CD4-positive, CD25-positive, alpha-beta regulatory T cell (primary cell): Measurements from ENCODE around the gene JARID2. TPM values are rescaled to one million over a fixed set of nuclear protein-coding genes. Genes with fewer than 3 reads are reported as not detected.

Source experiments
- ATAC-seq, 2 donors: fragments of 150-1000 bp; cut with Tn5 transposase; one replicate each; pipeline ENCODE4 v1.10.0; 2021; ENCODE audit warnings: low read depth in 2 of 2, moderate number of reproducible peaks in 2 of 2, moderate library complexity in 1 of 2
- DNase-seq, 3 donors: peaks; one replicate each; pipeline versions ENCODE4 v3.0.0 to v3.0.0-alpha.2; 2012 to 2022; ENCODE audit warnings: mixed read lengths in 1 of 3
- H3K27ac ChIP-seq: one replicate; pipeline ENCODE4 v1.7.0; 2013; ENCODE audit warnings: mild to moderate bottlenecking, low read length; ENCODE audit not compliant: insufficient read depth, poor library complexity, severe bottlenecking
- H3K27me3 ChIP-seq: one replicate; pipeline ENCODE4 v1.7.0; 2013; ENCODE audit warnings: low read length; ENCODE audit not compliant: control insufficient read depth, insufficient read depth
- H3K36me3 ChIP-seq: one replicate; pipeline ENCODE4 v1.7.0; 2013; ENCODE audit warnings: mild to moderate bottlenecking, low read length, moderate library complexity; ENCODE audit not compliant: control insufficient read depth, insufficient read depth
- H3K4me1 ChIP-seq: 2 replicates; pipeline ENCODE4 v1.7.0; 2013; ENCODE audit warnings: mild to moderate bottlenecking, low read length; ENCODE audit not compliant: insufficient read depth, control insufficient read depth, poor library complexity, severe bottlenecking
- H3K4me3 ChIP-seq: one replicate; pipeline ENCODE4 v1.7.0; 2013; ENCODE audit warnings: low read depth, mild to moderate bottlenecking, low read length, moderate library complexity
- H3K9me3 ChIP-seq, 2 experiments: 1 replicate in 1 of 2; 2 replicates in 1 of 2; pipeline ENCODE4 v1.7.0; 2013; ENCODE audit warnings: low read length in 2 of 2, mild to moderate bottlenecking in 1 of 2, moderate library complexity in 1 of 2; ENCODE audit not compliant: control insufficient read depth in 2 of 2
- H3K27ac Mint-ChIP-seq, 3 donors: one replicate each; pipeline ENCODE4 v1.8.0; 2020 to 2022; ENCODE audit warnings: mild to moderate bottlenecking in 3 of 3, mixed read lengths in 3 of 3, moderate library complexity in 2 of 3
- H3K27me3 Mint-ChIP-seq: one replicate; pipeline ENCODE4 v1.8.0; 2022; ENCODE audit warnings: mild to moderate bottlenecking, mixed read lengths
- H3K36me3 Mint-ChIP-seq: one replicate; pipeline ENCODE4 v1.8.0; 2020; ENCODE audit warnings: mixed read lengths
- H3K4me1 Mint-ChIP-seq, 4 donors: one replicate each; pipeline ENCODE4 v1.8.0; 2020 to 2022; ENCODE audit warnings: mixed read lengths in 4 of 4, mild to moderate bottlenecking in 1 of 4
- H3K4me3 Mint-ChIP-seq, 4 donors: one replicate each; pipeline ENCODE4 v1.8.0; 2020 to 2022; ENCODE audit warnings: mild to moderate bottlenecking in 4 of 4, mixed read lengths in 4 of 4, moderate library complexity in 3 of 4
- H3K9me3 Mint-ChIP-seq, 7 donors: one replicate each; pipeline ENCODE4 v1.8.0; 2020 to 2022; ENCODE audit warnings: mixed read lengths in 7 of 7, mild to moderate bottlenecking in 3 of 7, moderate library complexity in 2 of 7
- polyA plus RNA-seq, 4 donors: library from polyadenylated mRNA; unstranded; fragments of 300-500 nt; fragmentation: Illumina TruSeq; gene quantifications; one replicate each; pipeline ENCODE4 v1.2.3, GENCODE V29; 2021
- total RNA-seq: library from RNA; stranded (reverse); gene quantifications from one replicate; pipeline ENCODE4 v1.2.3, GENCODE V29; 2022

Gene JARID2
- total and polyA plus RNA-seq, 5 donors from 2014 or later: 4.1 to 26.1 (median 5.6) TPM

DNA sequence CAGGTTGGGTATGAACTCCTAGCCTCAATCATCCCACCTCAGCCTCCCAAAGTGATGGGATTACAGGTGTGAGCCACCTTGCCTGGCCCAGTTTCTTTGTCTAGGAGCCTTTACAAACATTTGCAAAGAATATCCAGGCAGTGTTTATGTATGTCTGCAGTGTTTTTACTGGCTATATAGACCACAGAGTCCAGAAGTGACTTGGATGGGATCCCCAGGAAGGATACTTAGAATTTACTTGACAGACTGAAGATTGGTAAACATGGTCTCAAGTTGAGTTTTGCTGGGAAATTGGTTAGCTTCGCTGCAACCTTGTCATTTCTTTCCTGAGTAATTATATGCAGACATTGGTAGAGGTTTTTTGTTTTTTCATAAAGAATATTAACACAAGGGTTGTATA, 23.8 kb downstream of the JARID2 start:
- no peaks in the 10 kb centered on the region for H3K36me3 Mint-ChIP-seq
- peaks cover 45 to 90% (median 53%) of the 10 kb centered on the region in 4 donors for H3K4me1 Mint-ChIP-seq
- Histone ChIP-seq H3K4me3 (no peak overlapping the region), H3K27me3 (no peaks in the 10 kb centered on the region), H3K4me1 (peaks cover 16% of the 10 kb centered on the region), H3K9me3 (no peaks in the 10 kb centered on the region), H3K36me3 (no peaks in the 10 kb centered on the region), H3K27ac (no peak overlapping the region)
- ATAC-seq (no peak), DNase-seq (no peak)
- peak overlapping the region in 2 of 3 donors; percentile 43 to 45 for H3K27ac Mint-ChIP-seq
- H3K27me3 Mint-ChIP-seq: no peaks in the 10 kb centered on the region
- no peaks in the 10 kb centered on the region for H3K9me3 Mint-ChIP-seq
- peak overlapping the region in 1 of 4 donors; percentile 1 for H3K4me3 Mint-ChIP-seq

DNA sequence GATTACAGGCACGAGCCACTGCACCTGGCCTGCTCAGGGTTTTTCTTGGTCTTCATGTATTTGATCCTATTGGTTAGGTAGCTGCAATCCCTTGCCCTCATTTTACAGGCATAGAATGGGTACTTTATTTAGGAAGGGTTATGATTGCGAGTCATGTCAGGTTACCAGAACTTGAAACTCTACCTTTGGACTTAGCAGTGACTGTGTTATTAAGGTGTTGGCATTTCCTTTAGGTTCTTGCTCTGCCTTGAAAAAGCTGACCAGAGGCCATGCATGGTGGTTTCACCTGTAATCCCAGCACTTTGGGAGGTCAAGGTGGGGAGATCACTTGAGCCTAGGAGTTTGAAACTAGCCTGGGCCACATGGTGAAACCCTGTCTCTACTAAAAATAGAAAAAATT, 24.5 kb downstream of the JARID2 start:
- Mint-ChIP-seq H3K36me3 (no peaks in the 10 kb centered on the region), H3K4me3 (no peak overlapping the region), H3K4me1 (peaks cover 45 to 89% (median 51%) of the 10 kb centered on the region in 4 donors), H3K27me3 (no peaks in the 10 kb centered on the region), H3K9me3 (no peaks in the 10 kb centered on the region), H3K27ac (no peak overlapping the region)
- H3K9me3 ChIP-seq: no peaks in the 10 kb centered on the region
- no peak overlapping the region for H3K4me3 ChIP-seq
- DNase-seq (no peak), ATAC-seq (no peak)
- H3K36me3 ChIP-seq: no peaks in the 10 kb centered on the region
- H3K27me3 ChIP-seq: no peaks in the 10 kb centered on the region
- H3K27ac ChIP-seq: no peak overlapping the region
- peaks cover 8% of the 10 kb centered on the region for H3K4me1 ChIP-seq

DNA sequence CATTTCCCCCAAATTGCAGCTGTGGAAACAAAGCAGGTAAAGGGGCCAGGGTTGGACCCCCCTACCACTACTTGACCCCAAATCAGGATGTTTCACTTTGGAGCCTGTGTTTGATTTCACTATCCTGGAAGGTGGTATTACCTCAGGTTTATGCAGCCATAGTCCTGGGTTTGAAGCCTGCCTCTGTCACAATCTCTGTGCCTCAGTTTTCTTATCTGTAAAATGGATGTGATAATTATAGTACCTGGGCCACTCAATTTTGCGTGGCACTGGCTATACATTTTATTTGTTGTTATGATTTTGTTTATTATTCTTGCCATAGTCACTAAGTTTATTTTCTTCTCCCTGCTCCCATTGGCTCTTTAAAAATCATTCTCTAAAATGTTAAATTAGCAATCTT, 26.7 kb downstream of the JARID2 start:
- H3K9me3 Mint-ChIP-seq: no peaks in the 10 kb centered on the region
- Histone ChIP-seq H3K27me3 (no peaks in the 10 kb centered on the region), H3K4me3 (no peak overlapping the region), H3K4me1 (peaks cover 4% of the 10 kb centered on the region), H3K9me3 (no peaks in the 10 kb centered on the region), H3K27ac (no peak overlapping the region), H3K36me3 (no peaks in the 10 kb centered on the region)
- no peaks in the 10 kb centered on the region for H3K27me3 Mint-ChIP-seq
- DNase-seq (no peak), ATAC-seq (no peak)
- no peak overlapping the region for H3K4me3 Mint-ChIP-seq
- H3K36me3 Mint-ChIP-seq: no peaks in the 10 kb centered on the region
- peaks cover 34 to 89% (median 46%) of the 10 kb centered on the region in 4 donors for H3K4me1 Mint-ChIP-seq
- no peak overlapping the region for H3K27ac Mint-ChIP-seq

DNA sequence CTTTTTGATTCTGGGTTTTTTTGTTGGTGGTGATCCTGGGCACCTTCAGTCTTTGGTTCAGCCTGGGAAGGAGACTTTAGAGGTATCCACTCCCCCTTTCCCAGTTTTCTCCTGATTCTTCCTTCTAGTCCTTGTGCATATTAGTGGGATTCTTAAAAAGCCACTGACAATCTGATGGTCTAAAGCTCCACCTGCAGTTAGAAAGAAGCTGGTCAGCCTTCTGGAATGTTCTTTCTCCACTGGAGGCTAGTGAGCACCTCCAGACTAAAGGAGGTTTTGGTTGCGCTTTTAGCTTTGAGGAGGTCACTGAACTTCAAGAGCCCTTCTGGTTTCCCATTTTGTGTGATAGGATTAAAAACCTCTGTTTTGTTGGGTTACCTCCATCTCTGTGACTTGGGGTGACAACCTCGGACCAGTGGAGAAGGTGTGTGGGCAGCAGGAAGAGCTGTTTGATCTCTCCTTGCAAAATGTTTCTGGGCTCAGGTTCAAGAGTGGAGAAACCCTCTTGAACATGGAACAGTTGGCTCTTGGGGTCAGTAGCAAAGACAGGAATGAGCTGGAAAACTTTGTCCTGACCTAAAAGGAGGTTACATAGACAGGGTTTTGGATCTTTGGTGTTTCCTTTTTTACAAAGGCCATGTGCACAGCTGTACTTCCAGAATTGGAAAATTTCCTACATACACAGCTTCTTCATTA, 29.0 kb downstream of the JARID2 start:
- Histone ChIP-seq H3K27me3 (no peaks in the 10 kb centered on the region), H3K9me3 (no peaks in the 10 kb centered on the region), H3K4me3 (no peak overlapping the region), H3K27ac (no peak overlapping the region), H3K4me1 (peaks cover 4% of the 10 kb centered on the region), H3K36me3 (no peaks in the 10 kb centered on the region)
- H3K27ac Mint-ChIP-seq: peak overlapping the region in 1 of 3 donors; percentile 65
- ATAC-seq (no peak), DNase-seq (no peak)
- H3K9me3 Mint-ChIP-seq: no peaks in the 10 kb centered on the region
- no peak overlapping the region for H3K4me3 Mint-ChIP-seq
- H3K27me3 Mint-ChIP-seq: no peaks in the 10 kb centered on the region
- peaks cover 19 to 91% (median 41%) of the 10 kb centered on the region in 4 donors for H3K4me1 Mint-ChIP-seq
- no peaks in the 10 kb centered on the region for H3K36me3 Mint-ChIP-seq

DNA sequence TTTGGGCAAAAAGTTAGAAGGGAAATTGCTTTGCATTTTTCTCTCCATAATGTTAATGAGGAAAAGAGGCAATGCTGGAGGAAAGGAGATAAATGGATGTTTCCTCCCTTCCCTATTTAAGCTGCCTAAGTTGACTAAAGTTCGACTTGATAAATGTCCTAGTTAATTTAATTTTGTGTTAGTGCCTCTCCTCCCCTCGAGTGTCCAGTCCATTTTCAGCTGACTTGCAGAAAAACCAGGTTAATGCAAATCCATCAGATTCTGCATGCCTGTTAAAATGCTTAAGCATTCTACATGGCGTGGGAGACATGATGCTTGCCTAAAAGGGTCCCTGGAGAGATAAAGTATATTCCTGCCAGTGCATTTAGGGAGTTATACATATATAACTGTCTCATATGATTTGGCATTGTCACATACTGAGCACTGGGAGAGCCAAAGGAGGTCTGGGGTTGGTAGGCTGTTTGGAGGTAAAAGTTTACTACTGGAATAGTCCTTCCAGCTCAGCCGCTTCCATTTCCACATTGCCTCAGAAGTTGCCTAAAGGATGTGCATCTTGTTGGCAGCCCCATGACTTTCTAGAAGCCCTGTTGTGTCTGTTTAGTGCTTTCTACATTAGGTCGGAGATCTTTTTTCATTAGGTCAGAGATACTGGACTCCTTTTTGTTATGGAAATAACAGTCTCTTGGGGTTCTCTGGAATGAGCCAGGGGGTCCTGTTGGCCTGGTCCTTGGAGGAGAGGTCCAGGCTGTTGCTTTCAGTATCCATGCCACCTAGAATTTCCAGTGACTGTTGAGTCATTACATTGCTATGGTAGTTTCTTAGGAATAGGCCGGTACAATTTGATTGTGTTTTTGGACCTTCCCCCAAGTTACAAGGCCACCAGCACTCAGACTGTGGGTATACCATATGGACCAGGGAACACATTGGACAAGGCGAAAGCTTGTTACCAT, 30.4 kb downstream of the JARID2 start:
- H3K27ac Mint-ChIP-seq: no peak overlapping the region
- H3K27me3 Mint-ChIP-seq: no peaks in the 10 kb centered on the region
- H3K4me3 Mint-ChIP-seq: no peak overlapping the region
- no peaks in the 10 kb centered on the region for H3K27me3 ChIP-seq
- H3K4me1 Mint-ChIP-seq: peaks cover 13 to 93% (median 42%) of the 10 kb centered on the region in 4 donors
- no peaks in the 10 kb centered on the region for H3K9me3 Mint-ChIP-seq
- H3K36me3 Mint-ChIP-seq: no peaks in the 10 kb centered on the region
- peaks cover 9% of the 10 kb centered on the region for H3K4me1 ChIP-seq
- H3K36me3 ChIP-seq: no peaks in the 10 kb centered on the region
- DNase-seq (no peak), ATAC-seq (no peak)
- no peak overlapping the region for H3K4me3 ChIP-seq
- no peaks in the 10 kb centered on the region for H3K9me3 ChIP-seq
- no peak overlapping the region for H3K27ac ChIP-seq

DNA sequence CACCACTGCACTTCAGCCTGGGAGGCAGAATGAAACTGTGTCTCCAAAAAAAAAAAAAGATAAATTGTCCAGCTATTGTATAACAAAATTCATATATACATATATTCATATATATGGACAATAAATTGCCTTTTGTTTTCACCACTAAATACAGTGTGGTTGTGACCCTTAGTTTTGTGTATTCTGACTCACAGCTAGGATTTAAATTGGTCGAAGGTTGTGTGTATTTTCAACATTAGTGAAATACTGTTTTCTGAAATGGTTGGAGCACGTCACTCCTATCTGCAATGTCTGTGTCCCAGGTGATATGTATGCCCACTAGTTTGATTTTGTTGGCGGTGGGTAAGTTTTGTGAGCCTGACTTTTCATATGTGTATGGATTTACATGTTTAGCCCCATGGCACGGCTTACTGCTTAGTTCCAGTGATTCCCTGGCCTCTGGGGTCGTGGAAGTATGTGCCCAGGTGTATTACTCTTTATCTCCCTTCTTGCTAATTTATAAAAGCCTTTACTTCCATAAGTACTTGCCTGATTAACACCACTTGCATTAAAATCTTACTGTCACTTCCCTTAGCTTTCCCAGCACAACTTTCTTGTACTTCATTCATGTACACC, 33.3 kb downstream of the JARID2 start:
- no peaks in the 10 kb centered on the region for H3K27me3 ChIP-seq
- H3K27me3 Mint-ChIP-seq: no peaks in the 10 kb centered on the region
- H3K36me3 Mint-ChIP-seq: no peaks in the 10 kb centered on the region
- no peak overlapping the region for H3K4me3 ChIP-seq
- no peak for DNase-seq
- peaks cover 9% of the 10 kb centered on the region for H3K4me1 ChIP-seq
- no peaks in the 10 kb centered on the region for H3K9me3 ChIP-seq
- no peaks in the 10 kb centered on the region for H3K36me3 ChIP-seq
- ATAC-seq: no peak
- H3K27ac ChIP-seq: no peak overlapping the region
- H3K4me1 Mint-ChIP-seq: peaks cover 10 to 91% (median 49%) of the 10 kb centered on the region in 4 donors
- H3K9me3 Mint-ChIP-seq: no peaks in the 10 kb centered on the region
- no peak overlapping the region for H3K4me3 Mint-ChIP-seq
- no peak overlapping the region for H3K27ac Mint-ChIP-seq

DNA sequence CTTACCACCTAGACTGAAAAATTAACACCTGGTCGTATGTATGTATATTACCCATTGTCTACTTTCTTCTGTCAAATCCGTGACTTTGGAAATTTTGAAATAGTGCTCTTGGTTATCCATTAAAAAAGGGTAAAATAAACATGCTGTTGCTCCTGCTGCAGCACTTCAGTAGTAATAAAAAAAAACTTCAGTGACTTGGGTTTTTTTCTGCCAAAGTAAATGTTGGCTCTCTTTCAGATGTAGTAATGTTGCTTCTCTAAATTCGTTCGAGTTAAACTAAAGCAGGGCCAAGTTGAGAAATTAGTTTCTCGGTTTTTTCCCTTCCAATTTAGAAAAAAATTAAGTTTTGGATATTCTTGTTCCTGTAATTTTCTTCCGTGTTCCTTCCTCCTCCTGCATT, 34.2 kb downstream of the JARID2 start:
- Histone ChIP-seq H3K36me3 (no peaks in the 10 kb centered on the region), H3K4me1 (peaks cover 9% of the 10 kb centered on the region), H3K27ac (no peak overlapping the region), H3K4me3 (no peak overlapping the region), H3K27me3 (no peaks in the 10 kb centered on the region), H3K9me3 (no peaks in the 10 kb centered on the region)
- Mint-ChIP-seq H3K36me3 (no peaks in the 10 kb centered on the region), H3K27me3 (no peaks in the 10 kb centered on the region), H3K4me3 (peak overlapping the region in 1 of 4 donors; percentile 25), H3K9me3 (no peaks in the 10 kb centered on the region), H3K4me1 (peaks cover 11 to 90% (median 44%) of the 10 kb centered on the region in 4 donors), H3K27ac (no peak overlapping the region)
- ATAC-seq (no peak), DNase-seq (no peak)
